Measurements from ENCODE around the gene DBH. TPM values are rescaled to one million over a fixed set of nuclear protein-coding genes. Genes with fewer than 3 reads are reported as not detected.

Gene DBH
- total RNA-seq, 4 donors from 2014 or later = 0.11 to 0.15 TPM; not detected in 2

DNA sequence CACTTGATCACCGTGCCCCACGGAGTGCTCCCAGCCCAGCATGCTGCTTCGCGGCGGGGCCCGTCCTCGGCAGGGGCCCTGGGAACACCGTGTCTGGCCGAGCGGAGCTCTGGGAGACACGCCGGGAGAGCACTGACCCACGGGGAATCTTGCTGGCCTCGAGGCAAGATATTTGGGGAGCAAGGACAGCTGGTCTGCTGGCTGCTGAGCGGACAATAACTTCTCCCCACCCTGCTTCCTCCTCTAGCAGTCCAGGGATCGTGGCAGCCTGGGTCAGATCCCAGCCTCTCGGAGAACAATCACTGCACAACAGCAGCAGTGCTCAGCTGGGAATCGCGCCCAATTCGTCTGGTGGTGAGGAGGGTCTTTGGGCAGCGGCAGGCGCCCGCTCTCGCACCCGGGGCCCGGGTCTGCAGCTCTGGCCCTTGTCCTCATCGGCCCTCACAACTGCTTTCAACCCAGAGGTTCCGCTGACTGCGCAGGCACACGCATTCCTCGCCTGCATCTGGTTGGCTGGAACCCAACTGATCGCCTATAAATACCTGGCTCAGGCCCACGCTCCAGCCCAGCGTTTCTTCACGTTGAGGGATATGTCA is 43.4 kb downstream of the DBH start:
- peaks cover 0 to 19% of the 10 kb centered on the region in 2 donors for H3K4me1 ChIP-seq
- intact Hi-C loops (cut with DNase I) = no loop called here
- no peak overlapping the region for H3K27ac ChIP-seq
- no peak for TF ChIP-seq POLR2A (IDR thresholded peaks at IDR 0.05)
- TF ChIP-seq, protein P1, sequence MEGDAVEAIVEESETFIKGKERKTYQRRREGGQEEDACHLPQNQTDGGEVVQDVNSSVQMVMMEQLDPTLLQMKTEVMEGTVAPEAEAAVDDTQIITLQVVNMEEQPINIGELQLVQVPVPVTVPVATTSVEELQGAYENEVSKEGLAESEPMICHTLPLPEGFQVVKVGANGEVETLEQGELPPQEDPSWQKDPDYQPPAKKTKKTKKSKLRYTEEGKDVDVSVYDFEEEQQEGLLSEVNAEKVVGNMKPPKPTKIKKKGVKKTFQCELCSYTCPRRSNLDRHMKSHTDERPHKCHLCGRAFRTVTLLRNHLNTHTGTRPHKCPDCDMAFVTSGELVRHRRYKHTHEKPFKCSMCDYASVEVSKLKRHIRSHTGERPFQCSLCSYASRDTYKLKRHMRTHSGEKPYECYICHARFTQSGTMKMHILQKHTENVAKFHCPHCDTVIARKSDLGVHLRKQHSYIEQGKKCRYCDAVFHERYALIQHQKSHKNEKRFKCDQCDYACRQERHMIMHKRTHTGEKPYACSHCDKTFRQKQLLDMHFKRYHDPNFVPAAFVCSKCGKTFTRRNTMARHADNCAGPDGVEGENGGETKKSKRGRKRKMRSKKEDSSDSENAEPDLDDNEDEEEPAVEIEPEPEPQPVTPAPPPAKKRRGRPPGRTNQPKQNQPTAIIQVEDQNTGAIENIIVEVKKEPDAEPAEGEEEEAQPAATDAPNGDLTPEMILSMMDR (IDR thresholded peaks at IDR 0.05) = no peak
- WGBS, 2 donors = 82 to 87% methylated on average over 10 to 31 of the region's 35 CpGs
- H3K27me3 ChIP-seq = no peaks in the 10 kb centered on the region
- no peaks in the 10 kb centered on the region for H3K9me3 ChIP-seq
- H3K4me3 ChIP-seq (replicated peaks in 1 of 3) = no peak overlapping the region
- no peak for DNase-seq
- no peaks in the 10 kb centered on the region for H3K36me3 ChIP-seq

DNA sequence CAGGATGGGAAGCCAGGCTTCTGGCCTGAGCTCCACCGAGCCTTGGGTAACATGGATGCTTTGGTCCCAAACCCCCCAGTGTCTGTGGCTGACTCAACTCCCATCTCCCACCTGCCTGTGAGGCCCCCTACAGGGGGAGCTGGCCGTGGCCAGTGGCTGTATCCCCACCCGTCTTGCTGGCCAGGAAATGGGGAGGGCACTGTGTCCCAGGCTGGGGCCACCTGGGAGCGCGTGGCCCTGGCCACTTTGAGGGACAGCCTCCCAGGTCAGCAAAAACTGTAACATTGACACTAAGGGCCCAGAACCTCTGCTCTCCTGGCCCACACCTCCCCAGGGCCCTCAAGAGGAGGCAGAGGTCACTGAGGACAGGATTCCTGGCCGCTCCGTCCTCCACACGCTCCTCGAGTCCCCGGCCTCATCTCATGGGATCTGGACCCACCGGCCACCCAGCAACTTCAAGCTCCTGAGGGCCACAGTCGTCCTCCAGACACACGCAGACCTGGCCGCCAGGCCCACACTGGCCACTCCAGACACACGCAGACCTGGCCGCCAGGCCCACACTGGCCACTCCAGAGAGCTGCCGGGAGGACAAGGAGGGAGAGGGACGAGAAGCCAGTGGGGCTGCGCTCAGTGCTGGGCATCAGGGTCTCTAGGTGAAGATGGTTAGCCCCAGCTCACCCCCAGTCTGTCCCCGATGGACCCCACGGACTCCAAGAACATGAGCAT is 44.2 kb downstream of the DBH start:
- H3K27me3 ChIP-seq = no peaks in the 10 kb centered on the region
- peaks cover 0 to 22% of the 10 kb centered on the region in 2 donors for H3K4me1 ChIP-seq
- H3K36me3 ChIP-seq = no peaks in the 10 kb centered on the region
- WGBS, 2 donors = 81 to 95% methylated on average over 15 to 17 of the region's 21 CpGs
- no peak overlapping the region for H3K27ac ChIP-seq
- intact Hi-C loops (cut with DNase I) = no loop called here
- no peaks in the 10 kb centered on the region for H3K9me3 ChIP-seq
- DNase-seq = no peak
- no peak overlapping the region for H3K4me3 ChIP-seq (replicated peaks in 1 of 3)
- TF ChIP-seq POLR2A (IDR thresholded peaks at IDR 0.05) = no peak
- TF ChIP-seq, protein P1 (IDR thresholded peaks at IDR 0.05) = no peak

DNA sequence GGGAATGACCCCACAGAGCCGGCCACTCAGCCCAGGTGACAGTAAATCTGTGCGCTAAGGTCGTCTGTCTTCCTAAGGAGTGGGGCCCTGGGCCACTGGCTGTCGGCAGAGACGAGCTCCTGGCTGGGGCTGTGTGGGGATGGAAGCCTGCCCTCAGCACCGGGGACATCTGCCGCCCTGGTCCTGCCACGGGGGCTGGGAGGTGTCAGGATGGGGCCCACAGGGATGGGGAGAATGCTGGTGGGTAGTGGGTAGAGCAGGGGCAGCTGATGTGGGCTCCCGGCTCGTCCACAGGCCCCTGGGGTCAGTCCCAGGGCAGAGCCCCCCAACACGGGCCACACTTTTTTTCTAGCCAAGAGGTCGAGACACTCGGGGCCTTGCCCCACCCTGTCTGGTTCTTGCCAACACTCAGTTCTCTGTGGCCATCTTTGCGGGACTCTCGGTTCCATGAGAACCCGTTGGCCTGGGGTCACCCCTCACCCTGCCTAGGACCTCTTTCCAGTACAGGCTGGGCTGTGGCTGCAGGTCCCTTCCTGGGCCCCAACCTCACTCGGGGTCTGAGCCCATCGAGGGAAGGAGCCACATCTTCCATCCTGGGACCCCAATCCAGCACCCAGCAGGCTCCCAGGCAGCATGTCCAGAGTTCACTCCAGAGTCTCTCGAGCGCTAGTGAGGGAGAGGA is 45.0 kb downstream of the DBH start:
- no peak overlapping the region for H3K4me3 ChIP-seq (replicated peaks in 1 of 3)
- H3K36me3 ChIP-seq = no peaks in the 10 kb centered on the region
- intact Hi-C loops (cut with DNase I) = no loop called here
- no peak for TF ChIP-seq POLR2A (IDR thresholded peaks at IDR 0.05)
- TF ChIP-seq, protein P1 (IDR thresholded peaks at IDR 0.05) = no peak
- 87 to 93% methylated on average over 18 to 19 of the region's 20 CpGs for WGBS, 2 donors
- H3K27me3 ChIP-seq = no peaks in the 10 kb centered on the region
- no peak for DNase-seq
- no peak overlapping the region for H3K27ac ChIP-seq
- no peaks in the 10 kb centered on the region for H3K9me3 ChIP-seq
- peaks cover 0 to 22% of the 10 kb centered on the region in 2 donors for H3K4me1 ChIP-seq

DNA sequence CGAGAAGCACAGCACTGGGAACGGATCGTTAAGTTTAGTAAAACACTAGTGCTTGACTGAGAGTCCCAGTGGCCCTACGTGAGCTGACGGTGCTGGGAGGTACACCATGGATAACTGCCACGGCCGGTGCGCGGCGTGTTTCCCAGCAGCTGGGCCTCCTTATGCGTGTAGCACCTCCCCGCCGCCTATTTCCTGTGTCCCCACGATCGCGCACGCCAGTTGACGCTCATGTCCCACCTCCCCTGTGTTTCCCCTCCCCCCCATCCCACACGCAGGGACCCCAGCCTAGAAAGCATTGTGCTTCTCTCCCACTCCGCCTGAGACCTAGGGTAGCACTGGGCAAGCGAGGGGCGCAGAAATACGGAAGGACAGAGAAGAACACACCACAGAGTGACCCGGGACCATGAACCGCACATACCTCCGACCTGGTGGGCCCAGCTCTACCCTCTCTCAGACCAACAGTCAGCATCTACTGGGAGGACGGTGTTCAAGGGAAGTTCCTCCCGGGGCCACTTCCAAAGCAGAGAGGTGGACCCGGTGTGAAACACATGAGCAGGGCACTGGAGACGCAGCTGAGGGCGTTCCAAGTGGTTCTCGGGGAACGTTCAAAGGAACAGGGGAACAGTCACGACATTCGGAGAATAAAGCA is 45.6 kb downstream of the DBH start:
- no peak for DNase-seq
- intact Hi-C loops (cut with DNase I) = no loop called here
- Histone ChIP-seq H3K27me3 (no peaks in the 10 kb centered on the region), H3K9me3 (no peaks in the 10 kb centered on the region), H3K4me1 (peaks cover 0 to 27% of the 10 kb centered on the region in 2 donors), H3K36me3 (no peaks in the 10 kb centered on the region), H3K4me3 (replicated peaks in 1 of 3) (no peak overlapping the region), H3K27ac (no peak overlapping the region)
- TF ChIP-seq POLR2A (IDR thresholded peaks at IDR 0.05) = no peak
- TF ChIP-seq, protein P1 (IDR thresholded peaks at IDR 0.05) = no peak
- 93 to 95% methylated on average over 35 of the region's 35 CpGs for WGBS, 2 donors
